Measurements from ENCODE around the gene ADAM19.
"Not testable (repeated sequence)": the region's sequence is repeated elsewhere in the genome, so short reads cannot be mapped to it uniquely, and the experiment has no call there.

The ADAM19 gene

DNA sequence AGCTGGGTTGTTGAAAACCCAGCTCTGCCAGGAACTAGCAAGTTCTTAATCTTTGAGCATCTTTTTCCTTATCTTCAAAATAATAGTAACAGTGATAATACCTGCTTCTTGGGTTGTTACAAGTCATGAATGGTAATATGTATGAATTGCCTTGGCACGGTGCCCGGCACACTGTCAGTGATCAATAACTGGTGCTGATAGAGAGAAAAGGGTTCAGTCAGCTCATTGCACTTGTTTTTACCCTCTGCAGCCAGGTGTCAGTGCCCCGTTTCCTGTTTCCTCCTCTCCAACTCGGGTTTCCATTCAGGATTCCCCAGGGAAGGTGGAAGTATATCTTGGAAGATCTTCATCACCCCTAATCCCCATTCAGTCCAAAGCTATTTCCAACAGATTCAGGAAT lies 131.4 kb downstream of the ADAM19 start:
- DNase-seq = no peak

DNA sequence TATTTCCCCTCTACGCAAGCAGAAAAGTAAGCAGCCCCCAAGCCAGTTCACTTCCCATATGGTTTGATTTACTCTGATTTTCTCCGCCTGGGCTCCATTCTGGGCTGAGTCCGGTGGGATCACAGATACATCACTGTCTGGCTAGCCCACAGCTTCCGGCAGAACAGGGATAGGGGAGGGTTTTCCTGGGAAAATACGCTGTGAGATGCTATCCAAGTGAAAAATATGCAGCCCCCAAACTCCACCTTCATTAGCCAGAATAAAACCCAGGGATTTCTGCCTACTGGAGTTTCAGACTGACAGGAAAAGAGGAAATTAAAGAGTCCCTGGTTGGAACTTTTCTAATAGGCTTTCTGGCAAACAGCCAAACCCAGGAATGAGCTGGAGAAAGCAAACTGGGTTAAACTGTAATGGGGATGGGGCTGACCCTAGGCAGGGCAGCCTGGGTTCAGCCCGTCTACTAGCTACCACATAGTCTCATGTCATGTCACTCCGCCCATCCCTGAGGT lies 132.5 kb downstream of the ADAM19 start:
- no peak for DNase-seq

DNA sequence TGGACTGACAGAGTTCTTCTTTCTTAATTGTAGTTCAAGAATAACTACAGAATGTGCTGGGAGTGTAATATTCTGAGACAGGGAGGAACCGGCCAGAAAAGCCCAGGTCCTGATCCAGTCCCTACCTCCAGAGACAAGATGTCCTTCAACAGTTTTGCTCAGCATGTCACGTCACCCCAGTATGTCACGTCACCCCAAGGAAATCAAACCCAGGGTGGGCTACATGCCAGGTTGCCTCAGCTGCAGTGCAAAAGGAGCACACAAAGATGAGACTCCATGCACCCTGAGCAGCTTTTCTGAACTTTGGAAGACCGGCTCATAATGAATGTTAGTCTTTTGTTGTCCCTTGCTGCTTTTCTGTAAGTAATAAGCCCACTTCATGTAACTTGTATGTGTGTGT lies 141.5 kb downstream of the ADAM19 start:
- DNase-seq = no peak

DNA sequence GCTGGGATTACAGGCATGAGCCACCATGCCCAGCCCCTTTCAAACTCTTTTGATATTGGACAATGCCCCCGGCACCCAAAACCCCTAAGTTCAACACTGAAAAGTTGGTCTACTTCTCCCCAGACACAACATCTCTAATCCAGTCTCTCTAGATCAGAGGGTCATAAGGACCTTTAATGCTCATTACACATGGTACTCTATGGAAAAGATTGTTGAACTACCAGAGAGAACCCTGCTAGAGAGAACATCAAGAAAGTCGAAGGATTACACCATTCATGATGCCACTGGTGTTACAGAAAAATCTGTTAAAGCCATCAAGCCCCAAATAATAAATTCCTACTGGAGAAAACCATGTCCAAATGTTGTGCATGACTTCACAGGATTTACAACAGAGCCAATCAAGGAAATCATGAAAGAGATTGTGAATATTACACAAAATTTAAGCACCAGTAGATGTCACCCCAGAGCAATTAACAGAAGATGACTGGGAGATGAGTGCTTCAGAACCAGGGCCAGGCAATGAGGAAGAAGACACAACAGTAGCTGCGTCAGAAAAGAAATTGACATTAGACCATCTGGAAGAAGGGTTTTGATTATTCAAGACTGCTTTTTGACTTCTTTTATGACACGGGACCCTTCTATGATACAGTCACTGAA lies 143.9 kb downstream of the ADAM19 start:
- peak in 18 of 58 donors; percentile 6 to 80 (median 24) for DNase-seq

DNA sequence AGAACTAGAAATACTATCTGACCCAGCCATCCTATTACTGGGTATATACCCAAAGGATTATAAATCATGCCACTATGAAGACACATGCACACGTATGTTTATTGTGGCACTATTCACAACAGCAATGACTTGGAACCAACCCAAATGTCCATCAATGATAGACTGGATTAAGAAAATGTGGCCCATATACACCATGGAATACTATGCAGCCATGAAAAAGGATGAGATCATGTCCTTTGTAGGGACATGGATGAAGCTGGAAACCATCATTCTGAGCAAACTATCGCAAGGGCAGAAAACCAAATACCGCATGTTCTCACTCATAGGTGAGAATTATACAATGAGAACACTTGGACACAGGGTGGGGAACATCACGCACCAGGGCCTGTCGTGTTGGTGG lies 145.7 kb downstream of the ADAM19 start:
- DNase-seq = not testable (repeated sequence)
